Right hindlimb (tissue), 1 donor: ENCODE data around the gene BMERB1.
"Not testable (repeated sequence)": the region's sequence is repeated elsewhere in the genome, so short reads cannot be mapped to it uniquely, and the experiment has no call there.

Source experiments
- DNase-seq: peaks from one replicate; pipeline ENCODE4 v3.0.0-alpha.2; 2018

BMERB1 gene

DNA sequence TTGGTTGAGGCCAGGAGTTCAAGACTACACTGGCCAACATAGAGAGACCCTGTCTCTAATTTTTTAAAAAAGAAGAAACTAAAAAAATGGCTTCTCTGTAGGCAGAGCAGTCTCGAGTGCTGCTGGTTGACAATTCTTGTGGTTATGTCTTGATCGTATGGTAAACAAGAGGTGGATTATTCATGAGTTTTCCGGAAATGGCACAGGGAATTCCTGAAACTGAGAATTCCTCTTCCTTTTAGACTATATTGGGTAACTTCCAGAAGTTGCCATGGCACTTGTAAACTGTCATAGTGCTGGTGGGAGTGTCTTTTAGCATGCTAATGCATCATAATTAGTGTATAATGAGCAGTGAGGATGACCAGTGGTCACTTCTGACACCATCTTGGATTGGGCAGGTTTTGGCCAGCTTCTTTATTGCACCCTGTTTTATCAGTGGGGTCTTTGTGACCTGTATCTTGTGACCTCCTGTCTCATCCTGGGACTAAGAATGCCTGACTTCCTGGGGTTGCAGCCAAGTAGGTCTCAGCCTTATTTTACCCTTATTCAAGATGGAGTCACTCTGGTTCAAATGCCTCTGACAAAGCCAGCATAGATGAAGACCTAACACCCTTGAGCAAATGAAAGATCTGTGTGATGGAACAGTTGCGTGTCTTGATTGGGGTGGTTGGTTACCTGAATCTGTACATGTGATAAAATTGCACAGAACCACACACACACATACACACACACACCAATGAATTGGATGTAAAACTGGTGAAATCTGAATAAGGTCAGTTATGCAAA, 30.2 kb downstream of the BMERB1 start:
- DNase-seq, result no peak

DNA sequence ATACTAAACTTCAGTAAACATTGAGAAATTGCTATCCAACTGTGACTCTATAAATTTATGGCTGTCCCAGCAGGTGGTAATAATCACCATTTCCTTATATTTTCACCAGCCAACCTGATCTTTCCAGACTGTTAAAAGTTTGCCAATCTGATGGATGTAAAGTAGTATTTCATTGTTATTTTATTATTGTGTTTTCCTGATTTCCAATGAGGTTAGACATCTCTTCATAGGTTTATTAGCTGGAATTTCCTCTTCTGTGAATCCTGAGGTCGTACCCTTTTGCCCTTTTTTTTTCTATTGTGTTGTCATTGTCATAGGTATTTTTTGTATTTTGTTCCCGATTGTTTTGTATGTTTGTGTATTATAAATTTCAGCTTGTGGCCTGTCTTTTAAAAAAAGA, 31.7 kb downstream of the BMERB1 start:
- no peak for DNase-seq

DNA sequence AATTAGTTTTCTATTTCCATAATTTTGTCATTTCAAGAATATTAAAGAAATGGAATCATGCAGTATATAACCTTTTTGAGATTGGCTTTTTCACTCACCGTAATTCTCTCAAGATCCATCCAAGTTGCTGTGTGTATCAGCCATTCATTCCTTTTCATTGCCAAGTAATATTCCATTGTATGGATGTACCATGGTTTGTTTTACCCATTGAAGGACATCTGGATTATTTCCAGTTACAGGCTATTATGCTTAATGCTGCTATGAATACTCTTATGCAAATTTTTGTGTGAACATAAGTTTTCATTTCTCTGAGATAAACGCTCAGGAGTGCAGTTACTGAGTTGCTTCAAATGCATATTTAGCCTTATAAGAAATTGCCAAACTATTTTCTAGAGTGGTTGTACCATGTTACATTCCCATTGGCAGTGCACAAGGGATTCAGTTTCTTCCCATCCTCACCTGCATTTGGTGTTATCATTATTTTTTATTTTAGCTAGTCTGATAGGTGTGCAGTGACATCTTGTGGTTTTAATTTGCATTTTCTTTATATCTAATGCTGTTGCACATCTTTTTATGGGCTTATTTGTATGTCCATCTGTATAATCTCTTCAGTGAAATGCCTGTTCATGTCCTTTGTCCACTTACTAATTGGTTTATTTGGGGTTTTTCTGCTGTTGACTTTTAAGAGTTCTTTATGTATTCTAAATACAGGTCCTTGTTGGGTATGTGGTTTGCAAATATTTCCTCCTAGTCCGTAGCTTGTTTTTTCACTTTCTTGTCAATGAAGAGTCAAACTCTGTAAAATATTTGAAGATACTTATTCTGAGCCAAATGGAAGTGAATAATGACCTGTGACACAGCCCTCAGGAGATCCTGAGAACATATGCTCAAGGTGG, 32.7 kb downstream of the BMERB1 start:
- DNase-seq, result no peak

DNA sequence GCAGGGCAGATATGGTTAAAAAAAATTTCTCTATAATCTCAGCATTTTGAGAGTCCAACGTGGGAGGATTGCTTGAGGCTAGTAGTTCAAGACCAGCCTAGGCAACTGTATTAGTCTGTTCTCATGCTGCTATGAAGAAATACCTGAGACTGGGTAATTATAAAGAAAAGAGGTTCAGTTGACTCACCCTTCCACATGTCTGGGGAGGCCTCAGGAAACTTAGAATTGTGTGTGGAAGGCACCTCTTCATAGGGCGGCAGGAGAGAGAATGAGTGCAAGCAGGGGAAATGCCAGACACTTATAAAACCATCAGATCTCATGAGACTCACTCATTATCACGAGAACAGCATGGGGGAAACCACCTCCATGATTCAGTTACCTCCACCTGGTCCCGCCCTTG, 42.6 kb downstream of the BMERB1 start:
- DNase-seq, result not testable (repeated sequence)

DNA sequence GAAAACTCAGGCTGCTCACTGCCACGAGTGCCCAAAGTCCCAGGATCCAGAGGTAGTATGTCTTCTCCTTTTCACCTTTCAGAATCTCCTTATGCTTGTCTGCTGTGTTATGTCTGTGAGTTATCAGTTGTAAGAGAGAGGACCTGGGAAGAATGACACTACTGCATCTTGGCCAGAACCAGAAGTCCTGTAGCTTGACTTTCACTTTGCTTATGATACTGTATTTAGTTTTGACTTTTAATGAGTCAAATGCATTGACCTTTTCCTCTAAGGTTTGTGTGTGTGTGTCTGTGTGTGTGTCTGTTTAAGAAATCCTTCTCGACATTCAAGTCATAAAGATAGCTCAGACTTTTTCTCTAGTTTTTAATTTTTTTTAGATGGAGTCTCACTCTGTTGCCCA, 43.4 kb downstream of the BMERB1 start:
- DNase-seq, result no peak

DNA sequence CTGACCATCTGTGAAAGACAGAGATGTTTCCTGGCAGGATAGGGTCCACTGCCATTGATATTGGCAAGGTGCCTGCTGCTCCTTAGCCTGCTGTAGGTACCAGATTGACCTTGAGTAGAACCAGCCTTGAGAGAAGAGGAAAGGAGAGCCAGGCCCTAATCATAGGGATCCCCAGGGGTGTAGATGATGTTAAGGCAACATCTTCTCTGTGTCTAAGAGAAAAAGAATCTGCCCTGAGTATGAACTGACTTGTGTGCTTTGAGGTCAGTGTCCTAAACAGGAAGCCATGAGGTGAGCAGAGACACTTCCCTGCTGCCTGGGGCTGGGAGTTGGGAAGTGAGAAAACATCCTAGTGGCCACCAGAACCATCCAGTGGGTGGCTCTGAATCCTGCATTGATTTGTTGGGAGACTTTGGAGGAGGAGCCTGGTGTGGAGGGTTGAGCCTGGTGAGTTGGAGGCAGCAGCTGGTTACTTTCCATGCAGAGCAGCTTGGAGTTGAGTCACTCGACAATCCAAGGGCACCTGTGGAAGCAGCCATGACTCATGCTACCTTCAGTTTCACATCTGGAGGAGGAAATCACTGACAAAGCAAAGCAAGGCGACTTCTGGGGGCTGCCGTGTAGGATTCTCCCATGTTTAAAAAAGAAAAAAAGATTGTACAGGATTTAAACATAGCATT, 47.8 kb downstream of the BMERB1 start:
- peak; percentile 27 for DNase-seq

DNA sequence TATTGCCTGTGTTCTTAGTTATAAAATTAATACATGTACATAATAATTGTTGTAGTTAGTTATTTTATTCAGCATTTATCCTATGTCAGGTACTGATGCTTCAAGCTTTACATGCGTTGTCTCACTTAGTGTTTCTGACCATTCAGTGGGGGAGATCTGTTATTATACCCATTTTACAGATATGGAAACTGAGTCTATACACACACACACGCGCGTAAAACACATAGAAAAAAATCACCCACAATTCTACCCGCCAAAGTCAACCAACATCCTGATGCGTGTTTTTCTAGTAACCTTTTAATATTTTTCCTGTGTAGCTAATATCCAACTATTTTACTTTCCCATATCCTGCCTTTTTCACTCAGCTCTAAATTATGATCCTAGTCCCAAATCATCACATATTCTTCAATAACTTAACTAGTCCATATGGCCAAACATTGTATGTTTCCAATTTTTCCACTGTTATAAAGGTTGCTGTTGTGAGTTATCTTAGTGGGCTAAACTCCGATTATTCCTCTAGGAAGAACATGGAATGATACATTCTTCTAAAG, 48.4 kb downstream of the BMERB1 start:
- no peak for DNase-seq

DNA sequence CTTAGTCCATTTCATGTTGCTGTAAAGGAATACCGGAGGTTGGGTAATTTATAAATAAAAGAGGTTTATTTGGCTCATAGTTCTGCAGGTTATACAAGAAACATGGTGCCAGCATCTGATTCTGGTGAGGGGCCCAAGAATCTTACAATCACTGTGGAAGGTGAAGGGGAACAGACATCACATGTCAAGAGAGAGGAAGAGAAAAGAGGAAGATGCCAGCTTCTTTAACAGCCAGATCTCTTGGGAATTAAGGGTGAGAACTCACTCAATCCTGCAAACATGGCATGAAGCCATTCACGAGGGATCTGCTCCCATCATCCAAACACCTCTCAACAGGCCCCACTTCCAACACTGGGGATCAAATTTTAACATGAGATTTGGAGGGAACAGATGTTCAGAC, 49.5 kb downstream of the BMERB1 start:
- DNase-seq, result no peak

DNA sequence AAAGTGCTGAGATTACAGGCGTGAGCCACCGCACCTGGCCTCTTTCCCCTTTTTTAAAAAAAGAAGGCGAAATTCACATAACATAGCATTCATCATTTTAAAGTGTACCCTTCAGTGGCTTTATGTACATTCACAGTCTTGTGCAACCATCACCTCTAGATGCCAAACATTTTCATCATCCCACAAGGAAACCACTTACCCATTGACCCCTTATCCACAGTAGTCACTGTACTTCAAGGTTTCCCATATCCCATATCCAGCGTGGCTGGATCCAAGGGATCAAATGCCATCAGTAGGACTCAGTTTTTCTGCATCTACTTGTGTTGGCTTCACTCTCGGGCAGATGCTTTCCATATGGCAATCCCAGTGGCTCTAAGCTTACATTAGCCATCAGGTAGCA, 50.3 kb downstream of the BMERB1 start:
- DNase-seq, result no peak

DNA sequence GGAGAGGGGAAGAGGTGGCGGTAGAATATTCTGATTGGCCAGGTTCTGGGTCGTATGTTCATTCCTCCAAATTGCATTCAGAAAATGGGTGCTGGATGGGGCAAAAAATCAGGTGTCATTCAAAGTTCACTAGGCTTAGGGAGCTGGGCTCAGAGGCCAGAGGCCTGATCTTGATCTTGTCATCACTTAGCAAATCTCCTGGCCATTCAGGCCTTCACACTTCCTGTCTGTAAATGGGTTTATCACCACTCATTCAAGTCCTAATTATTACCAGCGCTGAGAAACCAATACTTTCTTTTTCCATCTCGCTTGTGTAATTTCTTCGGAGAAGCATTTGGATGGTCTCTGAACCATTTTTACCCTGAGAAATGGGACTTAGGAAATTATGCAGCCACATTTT, 50.8 kb downstream of the BMERB1 start:
- DNase-seq, result no peak

DNA sequence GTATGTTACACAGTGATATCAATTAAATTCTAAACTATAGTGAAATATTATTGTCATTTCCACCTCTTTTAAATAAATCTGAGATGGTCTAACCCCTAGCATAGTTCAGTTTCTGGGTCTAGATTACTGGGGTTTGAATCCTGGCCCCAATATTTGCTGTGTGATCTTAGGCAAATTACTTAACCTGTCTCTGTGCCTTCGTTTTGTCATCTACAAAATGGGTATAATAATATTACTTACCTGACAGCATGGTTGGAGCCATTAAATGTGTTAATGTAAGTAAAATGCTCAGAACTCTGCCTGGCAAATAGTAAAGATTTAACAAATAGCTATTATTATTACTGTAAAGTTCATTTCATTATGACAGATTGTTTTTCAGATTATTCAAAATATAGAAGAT, 52.3 kb downstream of the BMERB1 start:
- DNase-seq, result no peak

DNA sequence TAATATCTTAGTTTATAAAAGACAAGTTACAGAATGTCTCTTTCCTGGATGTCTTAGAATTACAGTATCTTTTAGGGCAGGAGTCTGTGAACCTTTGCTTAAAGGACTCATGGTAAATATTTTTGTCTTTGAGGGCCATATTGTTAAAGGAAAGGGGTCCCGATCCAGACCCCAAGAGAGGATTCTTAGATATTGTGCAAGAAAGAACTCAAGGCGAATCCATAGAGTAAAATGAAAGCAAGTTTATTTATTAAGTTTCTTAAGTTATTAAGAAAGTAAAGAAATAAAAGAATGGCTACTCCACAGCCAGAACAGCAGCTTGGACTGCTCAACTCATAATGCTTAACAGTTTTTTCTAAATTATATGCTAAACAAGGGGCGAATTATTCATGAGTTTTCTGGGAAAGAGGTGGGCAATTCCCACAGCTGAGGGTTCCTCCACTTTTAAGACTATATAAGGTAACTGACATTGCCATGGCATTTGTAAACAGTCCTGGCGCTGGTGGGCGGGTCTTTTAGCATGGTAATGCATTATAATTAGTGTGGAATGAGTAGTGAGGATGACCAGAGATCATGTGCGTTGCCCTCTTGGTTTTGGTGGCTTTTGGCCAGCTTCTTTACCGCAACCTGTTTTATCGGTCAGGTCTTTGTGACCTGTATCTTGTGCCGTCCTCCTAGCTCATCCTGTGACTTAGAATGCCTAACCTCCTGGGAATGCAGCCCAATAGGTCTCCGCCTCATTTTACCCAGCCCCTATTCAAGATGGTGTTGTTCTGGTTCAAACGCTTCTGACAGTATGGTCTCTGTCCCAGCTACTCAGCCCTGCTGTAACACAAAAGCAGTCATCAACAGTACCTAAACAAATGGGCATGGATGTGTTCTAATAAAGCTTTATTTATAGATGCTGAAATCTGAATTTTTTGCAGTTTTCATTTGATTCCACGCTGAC, 53.2 kb downstream of the BMERB1 start:
- no peak for DNase-seq

DNA sequence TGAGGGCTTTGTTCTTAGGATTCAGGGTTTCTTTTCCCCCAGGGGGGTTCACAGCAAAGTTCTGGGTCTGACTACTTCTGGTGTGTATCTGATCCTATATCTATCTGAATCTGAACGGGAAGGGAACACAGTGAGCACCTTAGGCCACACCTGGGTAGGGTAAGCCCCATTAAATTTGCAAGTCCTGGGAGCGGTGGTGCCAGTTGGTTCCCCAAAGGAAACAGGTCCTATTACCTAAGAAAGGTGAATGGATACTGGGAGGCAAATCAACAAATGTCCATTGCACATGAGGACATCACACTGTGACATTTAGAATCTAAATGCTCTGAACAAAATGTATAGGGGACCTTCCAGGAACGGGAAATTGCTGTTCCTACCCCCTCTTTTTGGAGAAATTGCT, 54.6 kb downstream of the BMERB1 start:
- DNase-seq, result no peak

DNA sequence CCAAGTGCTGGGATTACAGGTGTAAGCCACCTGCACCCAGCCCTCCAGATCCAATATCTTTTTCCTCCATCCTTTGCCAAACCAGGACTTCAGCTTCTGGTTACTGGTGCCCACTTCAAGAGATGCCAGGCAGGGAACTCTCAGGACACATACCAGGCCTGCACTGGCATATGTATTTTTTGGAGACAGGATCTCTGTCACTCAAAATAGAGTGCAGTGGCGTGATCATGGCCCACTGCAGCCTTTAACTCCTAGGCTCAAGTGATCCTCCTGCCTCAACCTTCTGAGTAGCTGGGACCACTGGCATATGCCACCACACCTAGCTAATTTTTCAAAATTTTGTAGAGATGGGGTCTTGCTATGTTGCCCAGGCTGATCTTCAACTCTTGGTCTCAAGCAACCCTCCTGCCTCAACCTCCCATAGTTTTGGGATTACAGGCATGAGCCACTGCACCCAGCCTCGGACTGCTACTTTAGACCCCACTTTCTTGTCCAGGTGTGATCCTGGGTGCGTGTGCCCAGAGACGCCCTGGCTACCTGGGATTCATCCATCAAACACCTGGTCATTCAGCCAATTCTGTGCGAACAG, 55.8 kb downstream of the BMERB1 start:
- no peak for DNase-seq

DNA sequence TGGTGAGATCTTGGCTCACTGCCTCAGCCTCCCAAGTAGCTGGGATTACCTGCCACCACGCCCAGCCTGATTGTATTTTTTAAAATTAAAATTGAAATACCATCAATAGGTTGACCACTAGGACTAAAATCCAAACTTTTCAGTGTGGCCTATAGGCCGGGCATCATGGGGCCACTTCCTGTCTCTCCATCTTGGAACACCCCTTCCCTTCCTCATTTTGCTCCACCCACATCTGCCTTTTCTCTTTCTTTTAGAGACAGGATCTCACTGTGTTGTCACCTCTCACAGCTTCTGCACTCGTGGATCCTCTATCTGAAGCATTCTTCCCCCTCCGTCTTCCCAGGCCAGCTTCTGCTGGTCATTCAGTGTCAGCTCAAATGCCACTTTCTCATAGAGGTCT, 57.0 kb downstream of the BMERB1 start:
- no peak for DNase-seq

DNA sequence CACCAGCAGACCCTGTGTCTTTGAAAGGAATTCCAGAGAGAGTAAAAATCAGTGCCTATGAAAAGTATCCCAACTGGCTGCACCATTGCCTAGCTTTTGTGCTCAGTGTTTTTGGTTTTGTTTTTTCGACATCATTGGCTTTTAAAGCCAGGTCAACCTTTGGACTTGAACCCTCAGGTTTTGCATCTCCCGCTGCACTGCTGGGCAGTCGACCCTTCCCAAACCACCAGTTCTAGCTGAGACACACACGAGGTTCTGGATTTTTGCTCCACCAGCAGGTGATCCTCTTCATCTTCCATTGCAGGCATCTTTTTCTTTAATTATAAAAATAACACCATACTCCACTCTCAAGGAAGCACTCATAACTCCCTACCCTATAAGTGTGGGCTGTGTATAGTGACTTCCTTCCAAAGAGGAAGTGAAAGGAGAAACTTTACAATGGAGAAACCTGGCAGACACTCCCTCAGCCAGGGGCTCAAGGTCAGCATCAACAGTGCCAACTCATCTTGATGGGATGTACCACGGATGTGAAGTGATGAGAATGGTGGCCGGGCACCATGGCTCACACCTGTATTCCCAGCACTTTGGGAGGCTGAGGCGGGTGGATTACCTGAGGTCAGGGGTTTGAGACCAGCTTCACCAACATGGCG, 57.8 kb downstream of the BMERB1 start:
- DNase-seq, result no peak

DNA sequence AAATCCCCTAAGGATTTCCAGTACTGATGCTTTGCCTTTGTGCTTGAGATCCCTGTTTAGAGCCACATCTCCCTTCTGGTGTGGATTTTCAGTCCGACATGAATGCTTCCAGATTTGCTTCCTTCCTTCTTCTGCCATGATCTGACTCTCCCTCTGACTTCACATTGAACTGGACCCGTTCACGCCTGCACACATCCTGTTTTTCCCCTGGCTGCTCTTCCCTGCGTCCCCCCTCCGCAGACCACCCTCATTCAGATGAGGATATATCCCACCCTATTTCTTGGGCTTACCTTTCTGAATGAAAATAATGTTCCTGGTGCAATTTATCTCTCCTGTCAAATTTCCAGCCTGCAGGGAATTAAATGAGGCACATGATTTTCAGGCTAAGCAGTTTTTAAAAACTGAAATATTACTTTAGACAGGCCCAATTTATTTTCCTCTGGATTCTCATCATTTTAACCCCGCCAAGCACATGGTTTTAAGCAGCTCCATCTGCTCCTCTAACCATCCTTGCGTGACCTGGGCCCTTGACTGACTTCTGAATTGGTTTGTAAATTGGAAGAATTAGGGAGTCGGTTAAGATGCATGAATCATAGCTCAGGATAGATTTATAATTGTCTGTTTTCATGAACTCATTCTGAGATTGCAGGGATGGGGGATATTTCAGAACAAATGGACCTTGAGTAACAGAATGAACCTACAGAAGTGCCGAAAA, 59.2 kb downstream of the BMERB1 start:
- peak; percentile 55 for DNase-seq

DNA sequence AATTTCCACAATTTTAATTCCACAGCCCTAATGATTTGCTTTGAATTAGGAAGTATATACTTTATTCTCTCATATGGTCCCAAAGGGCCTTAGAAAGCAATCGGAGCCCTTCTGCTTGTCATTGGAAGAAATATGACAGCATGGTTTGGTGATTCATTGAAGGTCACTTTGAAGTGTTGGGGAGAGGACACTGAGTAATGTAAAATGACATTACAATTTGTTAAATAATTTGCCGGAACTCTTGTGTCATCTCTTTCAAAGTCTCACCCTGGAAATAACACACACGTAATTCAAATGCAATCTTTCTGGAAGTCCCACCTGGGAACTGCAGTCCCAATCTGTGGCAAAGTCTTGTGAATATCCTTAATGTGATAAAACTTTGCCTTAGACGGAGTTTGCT, 59.8 kb downstream of the BMERB1 start:
- no peak for DNase-seq

DNA sequence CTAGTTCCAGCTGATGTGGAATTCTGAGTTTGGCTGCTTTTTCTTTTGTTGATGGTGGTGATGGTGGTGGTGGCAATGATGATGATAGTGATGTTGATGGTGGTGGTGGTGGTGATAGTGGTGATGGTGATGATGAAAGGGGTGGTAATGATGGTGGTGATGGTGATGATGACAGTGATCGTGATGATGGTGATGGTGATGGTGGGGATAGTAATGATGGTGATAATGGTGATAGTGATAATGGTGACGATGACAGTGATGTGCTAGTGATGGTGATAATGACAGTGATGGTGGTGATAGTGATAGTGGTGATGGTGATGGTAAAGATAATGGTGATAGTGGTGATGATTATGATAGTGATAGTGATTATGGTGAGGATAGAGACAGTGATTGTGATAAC, 61.5 kb downstream of the BMERB1 start:
- DNase-seq, result no peak

DNA sequence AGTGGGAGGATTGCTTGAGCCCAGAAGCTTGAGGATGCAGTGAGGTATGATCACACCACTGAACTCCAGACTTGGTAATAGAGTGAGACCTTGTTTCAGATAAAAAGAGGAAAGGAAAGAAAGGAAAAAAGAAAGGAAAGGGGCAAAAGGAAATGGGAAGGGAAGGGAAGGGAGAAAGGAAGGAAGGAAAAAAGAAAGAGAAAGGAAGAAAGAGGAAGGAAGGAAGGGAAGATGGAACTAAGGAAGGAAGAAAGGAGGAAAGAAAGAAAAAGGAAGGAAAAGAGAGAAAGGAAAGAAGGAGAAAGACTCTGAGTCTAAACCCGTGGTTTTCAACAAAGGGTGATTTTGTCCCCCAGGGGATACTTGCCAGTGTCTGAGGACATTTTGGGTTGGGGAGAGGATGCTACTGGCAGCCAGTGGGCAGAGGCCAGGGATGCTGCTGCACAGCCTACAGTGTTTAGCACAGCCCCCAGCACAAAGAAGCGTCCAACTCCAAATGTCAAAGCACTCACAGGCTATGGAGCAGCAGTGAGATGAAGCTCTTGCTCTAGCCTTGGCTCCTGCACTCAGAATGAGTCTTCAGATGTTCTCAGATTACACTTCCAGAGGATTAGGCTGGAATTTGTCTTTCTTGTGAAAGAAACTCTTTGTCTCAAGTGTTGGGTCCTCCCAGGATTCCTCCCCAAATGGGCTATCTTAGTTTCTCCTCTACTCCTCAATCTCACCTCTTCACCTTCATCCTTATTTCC, 64.2 kb downstream of the BMERB1 start:
- DNase-seq, result no peak
